Right lobe of liver (tissue), 6 donors: ENCODE results near the gene PCSK4. TPM values are rescaled to one million over a fixed set of nuclear protein-coding genes. Genes with fewer than 3 reads are reported as not detected.

Source experiments
- ATAC-seq, 4 donors: fragments of 200-7000 bp; cut with Tn5 transposase; one replicate each; pipeline ENCODE4 v1.9.1; 2020; ENCODE audit warnings: mild to moderate bottlenecking in 4 of 4, moderate library complexity in 4 of 4
- DNase-seq, 3 donors: peaks; one replicate each; pipeline ENCODE4 v3.0.0-alpha.2; 2020
- H3K27ac ChIP-seq, 3 donors: fragments of 200-600 bp; one replicate each; pipeline ENCODE4 v1.8.0; 2022
- H3K27me3 ChIP-seq, 2 donors: fragments of 200-600 bp; one replicate each; pipeline ENCODE4 v1.8.0; 2022
- H3K36me3 ChIP-seq, 4 donors: fragments of 200-600 bp; sonication (generic) in 1 of 4; one replicate each; pipeline versions ENCODE4 v1.5.1 to v1.8.0; 2017 to 2022; ENCODE audit warnings: control low read depth in 1 of 4
- H3K4me1 ChIP-seq, 4 donors: fragments of 200-600 bp; sonication (generic) in 1 of 4; one replicate each; pipeline versions ENCODE4 v1.5.1 to v1.8.0; 2017 to 2022; ENCODE audit warnings: control low read depth in 1 of 4
- H3K4me3 ChIP-seq, 3 donors: fragments of 200-600 bp; one replicate each; pipeline ENCODE4 v1.8.0; 2022
- H3K9me3 ChIP-seq, 4 donors: fragments of 200-600 bp; sonication (generic) in 1 of 4; one replicate each; pipeline versions ENCODE4 v1.5.1 to v1.8.0; 2017 to 2022; ENCODE audit warnings: control low read depth in 1 of 4
- POLR2A ChIP-seq: fragments of 450-650 bp; IDR thresholded peaks from one replicate; pipeline ENCODE4 v1.6.1; 2017; ENCODE audit warnings: antibody characterized with exemption, mild to moderate bottlenecking
- WGBS: methylation state at CpG from one replicate; pipeline ENCODE4 v1.1.6; 2018; ENCODE audit warnings: low coverage, low lambda C conversion rate; ENCODE audit not compliant: insufficient coverage; ENCODE audit errors: missing lambda C conversion rate; 5-methylcytosine and 5-hydroxymethylcytosine counted together
- intact Hi-C, 2 donors: fragments of 100-400 bp; cut with DNase I; formaldehyde crosslinking; loops; one replicate each; pipeline versions ENCODE4 v1.11.2 to v1.14.1; 2022
- total RNA-seq, 6 experiments: library from RNA; depleted of rRNA in 2 of 6; stranded (reverse); fragments of >200 nt in 2 of 6; fragmentation: NEBNext Ultra II Directional in 3 of 6; extraction: Animal tissue kit (Norgen Biotek cat#: 25700) in 3 of 6; gene quantifications; one replicate each; pipeline versions ENCODE4 v1.1.0 to v1.2.4, GENCODE V29; 2016 to 2023
- TF ChIP-seq, protein P1 (sequence below), 4 donors: fragments of 200-600 bp in 3 of 4; fragments of 450-650 bp in 1 of 4; IDR thresholded peaks; one replicate each; pipeline versions ENCODE4 v1.5.1 to v1.8.0; 2016 to 2022; ENCODE audit warnings: antibody characterized with exemption in 4 of 4, mild to moderate bottlenecking in 2 of 4
- donor health status: DM: no; HTN: yes; CAD: no.
- donor health status: DM: no; HTN: no; CAD: no.
- donor health status: DM: no; HTN: no; CAD: no.
- donor health status: DM: no; HTN: yes; CAD: no.
- donor health status: DM: no; HTN: yes; CAD: no.

The PCSK4 gene
- total RNA-seq, 6 experiments from 2014 or later = 2.0 to 8.0 (median 3.6) TPM

DNA sequence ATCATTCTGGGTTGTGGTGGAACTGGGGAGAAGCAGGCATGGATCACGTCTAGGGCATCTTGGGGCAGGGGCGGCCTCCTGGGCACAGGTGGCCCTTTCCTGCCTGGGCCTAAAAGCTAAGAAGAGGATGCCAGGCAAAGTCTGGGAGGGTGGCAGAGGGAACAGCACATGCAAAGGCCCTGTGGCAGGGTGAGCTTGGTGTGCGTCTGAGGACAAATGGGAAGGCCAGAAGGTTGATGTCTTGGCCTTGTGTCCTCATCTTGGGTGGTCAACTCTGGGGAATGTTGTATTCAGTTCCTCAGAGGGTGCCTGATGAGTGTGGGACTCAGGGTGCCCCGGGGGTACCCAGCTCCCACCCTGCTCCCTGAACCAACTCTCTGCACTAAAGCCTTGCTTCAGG lies 28.3 kb upstream of the PCSK4 start:
- TF ChIP-seq, protein P1, sequence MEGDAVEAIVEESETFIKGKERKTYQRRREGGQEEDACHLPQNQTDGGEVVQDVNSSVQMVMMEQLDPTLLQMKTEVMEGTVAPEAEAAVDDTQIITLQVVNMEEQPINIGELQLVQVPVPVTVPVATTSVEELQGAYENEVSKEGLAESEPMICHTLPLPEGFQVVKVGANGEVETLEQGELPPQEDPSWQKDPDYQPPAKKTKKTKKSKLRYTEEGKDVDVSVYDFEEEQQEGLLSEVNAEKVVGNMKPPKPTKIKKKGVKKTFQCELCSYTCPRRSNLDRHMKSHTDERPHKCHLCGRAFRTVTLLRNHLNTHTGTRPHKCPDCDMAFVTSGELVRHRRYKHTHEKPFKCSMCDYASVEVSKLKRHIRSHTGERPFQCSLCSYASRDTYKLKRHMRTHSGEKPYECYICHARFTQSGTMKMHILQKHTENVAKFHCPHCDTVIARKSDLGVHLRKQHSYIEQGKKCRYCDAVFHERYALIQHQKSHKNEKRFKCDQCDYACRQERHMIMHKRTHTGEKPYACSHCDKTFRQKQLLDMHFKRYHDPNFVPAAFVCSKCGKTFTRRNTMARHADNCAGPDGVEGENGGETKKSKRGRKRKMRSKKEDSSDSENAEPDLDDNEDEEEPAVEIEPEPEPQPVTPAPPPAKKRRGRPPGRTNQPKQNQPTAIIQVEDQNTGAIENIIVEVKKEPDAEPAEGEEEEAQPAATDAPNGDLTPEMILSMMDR (IDR thresholded peaks at IDR 0.05) = no peak
- TF ChIP-seq POLR2A = no peak
- no peak for ATAC-seq
- H3K4me1 ChIP-seq = peaks cover 0 to 2% (median 0%) of the 10 kb centered on the region in 4 donors
- intact Hi-C loops = loop anchor here (10.0 kb wide), 2 partner anchors 64 to 74 kb away; partner anchors contain the start of gene APC2 (in 1 of the 2)
- no peak overlapping the region for H3K4me3 ChIP-seq
- no peak for DNase-seq
- H3K27ac ChIP-seq = no peak overlapping the region
- WGBS = no CpG with 5 or more reads among the region's 4 CpGs
- H3K36me3 ChIP-seq = no peaks in the 10 kb centered on the region
- H3K9me3 ChIP-seq = no peaks in the 10 kb centered on the region
- no peaks in the 10 kb centered on the region for H3K27me3 ChIP-seq

DNA sequence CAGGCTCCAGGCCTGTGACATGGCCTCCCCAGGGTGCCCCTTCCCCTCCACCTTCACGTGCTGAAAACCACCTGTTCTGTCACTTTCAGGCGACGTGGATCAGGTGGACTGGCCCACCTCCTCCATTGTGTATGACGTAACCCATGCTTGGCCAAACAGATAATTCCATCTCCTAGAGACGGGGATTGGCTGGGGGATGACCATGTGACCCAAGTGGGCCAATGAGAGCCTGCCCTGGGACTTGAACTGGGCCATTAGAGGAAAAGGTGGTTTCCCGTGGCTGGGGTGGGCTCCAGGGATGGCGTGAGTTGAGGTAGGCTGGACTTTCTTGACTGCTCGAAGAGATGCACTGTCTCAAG lies 26.2 kb upstream of the PCSK4 start:
- H3K36me3 ChIP-seq = no peaks in the 10 kb centered on the region
- WGBS = 70% methylated on average over 6 of the region's 8 CpGs
- no peak overlapping the region for H3K27ac ChIP-seq
- H3K4me3 ChIP-seq = no peak overlapping the region
- no peaks in the 10 kb centered on the region for H3K9me3 ChIP-seq
- H3K27me3 ChIP-seq = no peaks in the 10 kb centered on the region
- H3K4me1 ChIP-seq = peaks cover 0 to 7% (median 0%) of the 10 kb centered on the region in 4 donors
- TF ChIP-seq, protein P1 (IDR thresholded peaks at IDR 0.05) = no peak
- no peak for TF ChIP-seq POLR2A
- no peak for ATAC-seq
- intact Hi-C loops = loop anchor here (10.0 kb wide), 2 partner anchors 62 to 72 kb away; partner anchors contain the start of gene APC2 (in 1 of the 2)
- DNase-seq = no peak

DNA sequence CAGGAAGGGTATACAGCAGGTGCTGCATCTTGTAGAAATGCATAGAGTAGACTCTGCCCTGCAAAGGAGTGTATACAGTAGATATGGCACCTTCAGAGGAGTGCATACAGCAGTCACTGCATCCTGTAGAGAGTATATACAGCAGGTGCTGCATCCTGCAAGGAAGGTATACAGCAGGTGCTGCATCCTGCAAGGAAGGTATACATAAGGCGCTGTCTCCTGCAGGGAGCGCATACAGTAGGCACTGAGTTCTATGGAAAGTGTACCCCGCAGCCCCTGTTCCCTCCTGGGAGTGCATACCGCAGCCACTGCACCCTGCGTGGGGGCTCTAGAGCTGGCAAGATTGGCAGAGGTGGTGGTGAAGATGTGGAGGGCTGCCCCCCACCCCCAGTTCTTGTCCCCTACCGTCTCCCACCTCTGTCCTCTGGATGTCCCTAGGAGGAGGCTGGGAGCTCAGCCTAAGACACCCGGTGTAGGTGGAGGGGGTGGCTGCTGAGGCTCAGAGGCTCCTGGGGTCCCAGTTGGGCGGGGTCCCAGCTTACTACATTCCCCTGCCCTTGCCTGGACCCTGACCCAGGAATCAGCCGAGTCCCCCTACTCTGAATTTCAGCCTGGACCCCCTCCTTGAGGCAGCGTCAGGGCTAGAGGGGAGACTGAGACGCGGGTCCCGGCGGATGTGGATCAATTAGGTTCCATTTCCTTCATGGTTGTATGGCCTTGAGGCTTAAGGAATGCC lies 25.0 kb upstream of the PCSK4 start:
- H3K27ac ChIP-seq = no peak overlapping the region
- TF ChIP-seq, protein P1 (IDR thresholded peaks at IDR 0.05) = no peak
- no peak for TF ChIP-seq POLR2A
- no peaks in the 10 kb centered on the region for H3K36me3 ChIP-seq
- H3K4me1 ChIP-seq = peaks cover 0 to 7% (median 0%) of the 10 kb centered on the region in 4 donors
- no peaks in the 10 kb centered on the region for H3K9me3 ChIP-seq
- DNase-seq (peak in 1 of 3 donors; percentile 32), ATAC-seq (no peak)
- WGBS = 69% methylated on average over 6 of the region's 14 CpGs
- intact Hi-C loops = loop anchor here (10.0 kb wide), 2 partner anchors 60 to 70 kb away; partner anchors contain the start of gene APC2 (in 1 of the 2)
- H3K27me3 ChIP-seq = no peaks in the 10 kb centered on the region
- no peak overlapping the region for H3K4me3 ChIP-seq

DNA sequence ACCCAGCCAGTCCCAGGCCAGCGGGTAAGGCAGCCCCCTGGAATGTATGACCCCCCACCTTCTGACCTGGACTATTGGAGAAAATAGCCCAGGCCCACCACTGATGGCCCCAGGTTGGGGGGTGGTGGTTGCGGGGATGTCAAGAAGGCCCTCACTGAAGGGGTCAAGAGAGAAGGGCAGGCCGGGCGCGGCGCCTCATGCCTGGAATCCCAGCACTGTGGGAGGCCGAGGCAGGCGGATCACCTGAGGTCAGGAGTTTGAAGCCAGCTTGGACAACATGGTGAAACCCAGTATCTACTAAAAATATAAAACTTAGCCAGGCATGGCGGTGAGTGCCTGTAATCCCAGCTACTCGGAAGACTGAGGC lies 24.1 kb upstream of the PCSK4 start:
- TF ChIP-seq POLR2A = no peak
- TF ChIP-seq, protein P1 (IDR thresholded peaks at IDR 0.05) = no peak
- intact Hi-C loops = loop anchor here (10.0 kb wide), 2 partner anchors 59 to 69 kb away; partner anchors contain the start of gene APC2 (in 1 of the 2)
- no peaks in the 10 kb centered on the region for H3K27me3 ChIP-seq
- WGBS = 75% methylated on average over 2 of the region's 10 CpGs
- no peaks in the 10 kb centered on the region for H3K36me3 ChIP-seq
- H3K9me3 ChIP-seq = no peaks in the 10 kb centered on the region
- DNase-seq (peak in 1 of 3 donors; percentile 37), ATAC-seq (no peak)
- no peak overlapping the region for H3K27ac ChIP-seq
- peaks cover 0 to 7% (median 0%) of the 10 kb centered on the region in 4 donors for H3K4me1 ChIP-seq
- no peak overlapping the region for H3K4me3 ChIP-seq
